ENCODE results near the gene FGF7. TPM values are rescaled to one million over a fixed set of nuclear protein-coding genes. Genes with fewer than 3 reads are reported as not detected.

FGF7 gene, protein sequence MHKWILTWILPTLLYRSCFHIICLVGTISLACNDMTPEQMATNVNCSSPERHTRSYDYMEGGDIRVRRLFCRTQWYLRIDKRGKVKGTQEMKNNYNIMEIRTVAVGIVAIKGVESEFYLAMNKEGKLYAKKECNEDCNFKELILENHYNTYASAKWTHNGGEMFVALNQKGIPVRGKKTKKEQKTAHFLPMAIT
- total RNA-seq: 0.04 TPM in 1 of 2 replicates, not detected in the other

DNA sequence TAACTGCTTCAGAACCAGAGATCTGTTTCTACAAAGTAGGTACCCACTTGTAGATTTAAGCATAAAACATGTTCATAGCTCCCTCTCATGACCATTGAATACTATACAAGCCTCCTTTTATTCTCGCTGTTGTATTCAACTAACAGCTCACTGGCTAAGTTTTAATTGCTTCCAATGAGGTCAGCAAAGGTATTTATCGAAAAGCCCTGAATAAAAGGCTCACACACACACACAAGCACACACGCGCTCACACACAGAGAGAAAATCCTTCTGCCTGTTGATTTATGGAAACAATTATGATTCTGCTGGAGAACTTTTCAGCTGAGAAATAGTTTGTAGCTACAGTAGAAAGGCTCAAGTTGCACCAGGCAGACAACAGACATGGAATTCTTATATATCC lies at the start of gene FGF7:
FGF7 (plus strand) TSS at position 222 of the 400 bp plus-strand sequence. CDS start 1,056 bp downstream, outside the sequence.
- POLR2A ChIA-PET: no interaction called here
- no peaks in the 10 kb centered on the region for H3K36me3 Mint-ChIP-seq (ENCODE audit: low read depth)
- H3K4me1 Mint-ChIP-seq: peaks cover 3% of the 10 kb centered on the region
- intact Hi-C loops (cut with micrococcal nuclease): loop anchor here (2.0 to 5.0 kb wide), 2 partner anchors 376 to 1064 kb away; partner anchors contain the start of gene SECISBP2L
- no peak within 1 kb of the TSS for H3K4me3 Mint-ChIP-seq
- CTCF ChIA-PET: interaction anchor here (1.1 to 4.4 kb wide), 7 partner anchors 11 to 722 kb away, joined by 3 to 64 read pairs (median 4); no protein-coding TSS in a partner anchor
- H3K27me3 Mint-ChIP-seq: no peaks in the 10 kb centered on the region
- DNase-seq (no peak), ATAC-seq (ENCODE audit: low read depth) (no peak)
- TF ChIP-seq, protein P1, sequence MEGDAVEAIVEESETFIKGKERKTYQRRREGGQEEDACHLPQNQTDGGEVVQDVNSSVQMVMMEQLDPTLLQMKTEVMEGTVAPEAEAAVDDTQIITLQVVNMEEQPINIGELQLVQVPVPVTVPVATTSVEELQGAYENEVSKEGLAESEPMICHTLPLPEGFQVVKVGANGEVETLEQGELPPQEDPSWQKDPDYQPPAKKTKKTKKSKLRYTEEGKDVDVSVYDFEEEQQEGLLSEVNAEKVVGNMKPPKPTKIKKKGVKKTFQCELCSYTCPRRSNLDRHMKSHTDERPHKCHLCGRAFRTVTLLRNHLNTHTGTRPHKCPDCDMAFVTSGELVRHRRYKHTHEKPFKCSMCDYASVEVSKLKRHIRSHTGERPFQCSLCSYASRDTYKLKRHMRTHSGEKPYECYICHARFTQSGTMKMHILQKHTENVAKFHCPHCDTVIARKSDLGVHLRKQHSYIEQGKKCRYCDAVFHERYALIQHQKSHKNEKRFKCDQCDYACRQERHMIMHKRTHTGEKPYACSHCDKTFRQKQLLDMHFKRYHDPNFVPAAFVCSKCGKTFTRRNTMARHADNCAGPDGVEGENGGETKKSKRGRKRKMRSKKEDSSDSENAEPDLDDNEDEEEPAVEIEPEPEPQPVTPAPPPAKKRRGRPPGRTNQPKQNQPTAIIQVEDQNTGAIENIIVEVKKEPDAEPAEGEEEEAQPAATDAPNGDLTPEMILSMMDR (IDR thresholded peaks at IDR 0.05): no peak
- no peaks in the 10 kb centered on the region for H3K9me3 Mint-ChIP-seq
- H3K27ac Mint-ChIP-seq: no peak within 1 kb of the TSS

DNA sequence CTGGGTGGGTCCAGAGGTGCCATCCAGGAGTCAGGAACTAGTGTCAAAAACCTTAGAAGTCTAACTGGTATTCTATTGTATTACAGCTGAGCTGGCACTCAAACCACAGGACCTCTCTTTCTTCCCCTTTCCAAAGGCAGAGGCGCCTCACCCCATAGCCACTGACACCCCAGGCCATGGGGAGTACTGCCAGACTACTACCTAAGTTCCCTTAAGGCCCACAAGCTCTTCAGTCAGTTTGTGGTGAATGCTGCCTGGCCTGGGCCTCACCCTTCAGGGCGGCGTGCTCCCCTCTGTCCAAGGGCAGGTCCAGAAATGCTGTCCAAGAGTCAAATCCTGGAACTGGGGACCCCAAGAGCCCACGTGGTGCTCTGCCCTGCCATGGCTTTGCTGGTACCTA lies 43.0 kb upstream of the FGF7 start:
- H3K36me3 Mint-ChIP-seq (ENCODE audit: low read depth): no peaks in the 10 kb centered on the region
- no peaks in the 10 kb centered on the region for H3K9me3 Mint-ChIP-seq
- no peak overlapping the region for H3K27ac Mint-ChIP-seq
- H3K4me1 Mint-ChIP-seq: no peaks in the 10 kb centered on the region
- ATAC-seq (ENCODE audit: low read depth) (no peak), DNase-seq (no peak)
- H3K4me3 Mint-ChIP-seq: no peak overlapping the region
- TF ChIP-seq, protein P1 (IDR thresholded peaks at IDR 0.05): no peak
- ChIA-PET POLR2A (no interaction called here), CTCF (no interaction called here)
- intact Hi-C loops (cut with micrococcal nuclease): no loop called here
- no peaks in the 10 kb centered on the region for H3K27me3 Mint-ChIP-seq

DNA sequence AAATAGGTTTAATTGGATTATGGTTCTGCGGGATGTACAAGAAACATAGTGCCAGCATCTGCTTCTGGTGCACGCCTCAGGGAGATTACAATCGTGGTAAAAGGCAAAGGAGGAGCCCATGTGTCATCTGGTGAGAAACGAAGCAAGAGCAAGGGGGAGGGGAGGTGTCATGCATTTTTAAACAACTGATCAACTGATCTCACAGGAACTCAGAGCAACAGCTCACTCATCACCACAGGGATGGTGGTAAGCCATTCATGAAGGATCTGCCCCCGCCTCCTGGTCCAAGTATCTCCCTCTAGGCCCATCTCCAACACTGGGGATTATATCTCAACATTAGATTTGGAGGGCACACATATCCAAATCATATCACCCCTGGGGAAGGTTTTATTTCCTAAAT lies 42.1 kb upstream of the FGF7 start:
- Mint-ChIP-seq H3K27me3 (no peaks in the 10 kb centered on the region), H3K4me1 (no peaks in the 10 kb centered on the region), H3K4me3 (no peak overlapping the region), H3K27ac (no peak overlapping the region), H3K36me3 (ENCODE audit: low read depth) (no peaks in the 10 kb centered on the region), H3K9me3 (no peaks in the 10 kb centered on the region)
- ChIA-PET CTCF (no interaction called here), POLR2A (no interaction called here)
- TF ChIP-seq, protein P1 (IDR thresholded peaks at IDR 0.05): no peak
- ATAC-seq (ENCODE audit: low read depth) (no peak), DNase-seq (no peak)
- intact Hi-C loops (cut with micrococcal nuclease): no loop called here

DNA sequence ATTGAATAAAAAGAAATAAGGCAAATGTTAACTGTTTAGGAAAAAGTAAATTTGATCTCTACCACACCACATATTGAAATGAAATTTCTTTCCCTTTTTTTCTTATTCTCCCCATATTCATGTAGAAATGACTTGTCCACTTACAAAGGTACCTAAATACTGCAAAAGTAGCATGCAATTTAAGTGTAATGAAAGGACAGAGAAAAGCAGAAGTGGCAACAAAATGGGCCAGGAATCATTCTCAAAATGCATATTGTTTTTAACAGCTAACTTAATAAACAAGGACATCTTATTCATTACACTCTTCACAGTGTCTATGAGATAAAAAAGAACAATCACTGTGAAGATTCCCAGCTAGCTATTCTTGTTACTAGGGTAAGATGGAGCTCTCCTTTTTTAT lies 40.6 kb upstream of the FGF7 start:
- H3K27ac Mint-ChIP-seq: no peak overlapping the region
- no peak for ATAC-seq (ENCODE audit: low read depth)
- no peaks in the 10 kb centered on the region for H3K27me3 Mint-ChIP-seq
- TF ChIP-seq, protein P1 (IDR thresholded peaks at IDR 0.05): no peak
- no peaks in the 10 kb centered on the region for H3K9me3 Mint-ChIP-seq
- H3K4me1 Mint-ChIP-seq: peaks cover 1% of the 10 kb centered on the region
- intact Hi-C loops (cut with micrococcal nuclease): no loop called here
- no peak overlapping the region for H3K4me3 Mint-ChIP-seq
- CTCF ChIA-PET: no interaction called here
- no peak for DNase-seq
- POLR2A ChIA-PET: no interaction called here
- no peaks in the 10 kb centered on the region for H3K36me3 Mint-ChIP-seq (ENCODE audit: low read depth)

DNA sequence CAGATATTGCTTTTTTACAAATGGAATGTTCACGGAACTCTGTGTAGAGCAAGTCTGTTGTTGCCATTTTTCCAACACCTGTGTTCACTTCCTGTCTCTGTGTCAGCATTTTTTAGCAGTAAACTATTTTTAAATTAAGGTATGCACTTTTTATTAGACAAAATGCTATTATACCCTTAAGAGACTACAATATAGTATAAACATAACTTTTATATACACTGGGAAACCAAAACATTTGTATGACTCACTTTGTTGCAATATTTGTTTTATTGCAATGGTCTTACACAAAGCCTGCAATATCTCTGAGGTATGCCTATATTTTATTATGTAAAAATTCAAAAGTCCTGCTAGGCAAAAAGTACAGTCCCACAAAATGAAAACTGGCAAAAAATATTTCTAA lies 39.8 kb upstream of the FGF7 start:
- ATAC-seq (ENCODE audit: low read depth) (no peak), DNase-seq (no peak)
- Mint-ChIP-seq H3K36me3 (ENCODE audit: low read depth) (no peaks in the 10 kb centered on the region), H3K9me3 (no peaks in the 10 kb centered on the region), H3K27me3 (peaks cover under 1% of the 10 kb centered on the region), H3K27ac (no peak overlapping the region), H3K4me1 (peaks cover 3% of the 10 kb centered on the region), H3K4me3 (no peak overlapping the region)
- POLR2A ChIA-PET: no interaction called here
- CTCF ChIA-PET: no interaction called here
- intact Hi-C loops (cut with micrococcal nuclease): no loop called here
- TF ChIP-seq, protein P1 (IDR thresholded peaks at IDR 0.05): no peak
